K562 (cell line): Measurements from ENCODE around the gene ZMYND8. TPM values are rescaled to one million over a fixed set of nuclear protein-coding genes. Genes with fewer than 3 reads are reported as not detected.
A peak's percentile ranks its signal among the peaks of the same experiment; 100 is the strongest.

Source experiments
- ATAC-seq: fragments of 200-7000 bp; cut with Tn5 transposase; 3 replicates; pipeline ENCODE4 v1.9.1; 2020; ENCODE audit warnings: moderate library complexity
- BruUV-seq: library from RNA; stranded (reverse); fragments of 400-500 nt; replicated peaks from 2 replicates; lab custom pipeline; 2021; lab: Mats Ljungman, UMichigan
- CTCF ChIA-PET: fragments of 300-600 bp; formaldehyde crosslinking; extraction: SDS; loops from one replicate; lab custom pipeline; 2021; ENCODE audit warnings: low intra/inter-chr PET ratio; lab: Yijun Ruan, JAX
- POLR2A ChIA-PET: fragments of 300-600, 350-650 bp; sonication (Branson Sonifier 250); formaldehyde crosslinking; extraction: SDS; loops from one replicate; lab custom pipeline; 2021; ENCODE audit warnings: antibody characterized with exemption, inconsistent platforms; lab: Yijun Ruan, JAX
- DNase-seq, 4 experiments: peaks; one replicate each; pipeline versions ENCODE4 v3.0.0 to v3.0.0-alpha.2; 2011 to 2018; ENCODE audit warnings: low spot score in 3 of 4, mixed read lengths in 3 of 4; ENCODE audit errors: extremely low read depth in 1 of 4
- FAIRE-seq: peaks from 2 replicates; lab custom pipeline; 2011; peaks lifted over from hg19 to GRCh38; lab: Jason Lieb, UNC
- H2AFZ ChIP-seq: 2 replicates; pipeline ENCODE4 v1.6.0; 2011; ENCODE audit warnings: low read depth, low read length, control low read depth, inconsistent platforms
- H3K27ac ChIP-seq: fragments of 200-600 bp; 3 replicates; pipeline ENCODE4 v1.8.0; 2011; ENCODE audit warnings: low read depth, mild to moderate bottlenecking, control low read depth, inconsistent platforms, low read length, moderate library complexity, mixed read lengths; ENCODE audit errors: extremely low read depth
- H3K27me3 ChIP-seq, 2 experiments: fragments of 300-600 bp in 1 of 2; 2 replicates in 1 of 2; 3 replicates in 1 of 2; pipeline versions ENCODE4 v1.6.0 to v1.8.0; 2011; ENCODE audit warnings: inconsistent platforms in 2 of 2, low read length in 2 of 2, mild to moderate bottlenecking in 1 of 2, mixed read lengths in 1 of 2, moderate library complexity in 1 of 2; ENCODE audit not compliant: control insufficient read depth in 2 of 2, insufficient read depth in 2 of 2
- H3K36me3 ChIP-seq: fragments of 300-600 bp; 3 replicates; pipeline ENCODE4 v1.8.0; 2011; ENCODE audit warnings: mild to moderate bottlenecking, low read length, inconsistent platforms; ENCODE audit not compliant: control insufficient read depth, insufficient read depth
- H3K4me1 ChIP-seq, 2 experiments: fragments of 200-600 bp in 1 of 2; replicated peaks in 1 of 2; 2 replicates in 1 of 2; 3 replicates in 1 of 2; pipeline versions ENCODE4 v1.5.1 to v1.8.0; 2011; ENCODE audit warnings: inconsistent platforms in 2 of 2, low read length in 2 of 2, mild to moderate bottlenecking in 1 of 2, mixed read lengths in 1 of 2, moderate library complexity in 1 of 2; ENCODE audit not compliant: control insufficient read depth in 2 of 2, insufficient read depth in 2 of 2
- H3K4me2 ChIP-seq: 2 replicates; pipeline ENCODE4 v1.6.1; 2011; ENCODE audit warnings: low read length, control low read depth, inconsistent platforms, mixed read lengths; ENCODE audit not compliant: insufficient read depth
- H3K4me3 ChIP-seq: fragments of 200-600 bp; sonication (generic), shearing (Covaris generic); 2 replicates; pipeline ENCODE4 v1.5.1; 2016; ENCODE audit warnings: control low read depth, inconsistent platforms
- H3K79me2 ChIP-seq: fragments of 200-600 bp; 3 replicates; pipeline ENCODE4 v1.8.0; 2011; ENCODE audit warnings: low read length, inconsistent platforms; ENCODE audit not compliant: control insufficient read depth, insufficient read depth
- H3K9ac ChIP-seq, 2 experiments: 2 replicates each; pipeline versions ENCODE4 v1.6.0 to v1.6.1; 2011; ENCODE audit warnings: low read depth in 2 of 2, low read length in 2 of 2, control low read depth in 1 of 2, inconsistent platforms in 1 of 2, mild to moderate bottlenecking in 1 of 2, mixed read lengths in 1 of 2; ENCODE audit not compliant: insufficient read depth in 1 of 2
- H3K9me1 ChIP-seq: one replicate; pipeline ENCODE4 v1.6.0; 2011; ENCODE audit warnings: inconsistent platforms, mild to moderate bottlenecking, low read length, moderate library complexity; ENCODE audit not compliant: control insufficient read depth, insufficient read depth
- H3K9me3 ChIP-seq: replicated peaks from 2 replicates; pipeline ENCODE4 v1.5.1; 2011; ENCODE audit warnings: low read depth, low read length, inconsistent platforms; ENCODE audit not compliant: control insufficient read depth, insufficient read depth
- H4K20me1 ChIP-seq: replicated peaks from 2 replicates; pipeline ENCODE4 v1.6.1; 2011; ENCODE audit warnings: low read length, inconsistent platforms, mixed read lengths; ENCODE audit not compliant: control insufficient read depth, insufficient read depth
- POLR2B ChIP-seq: fragments of 450-650 bp; IDR thresholded peaks from 2 replicates; pipeline ENCODE4 v1.6.1; 2018; ENCODE audit warnings: low read depth; ENCODE audit not compliant: partially characterized antibody
- ZBTB11 ChIP-seq, 3 experiments: fragments of 200-800 bp in 1 of 3; fragments of 250-450 bp in 1 of 3; fragments of 450-650 bp in 1 of 3; sonication (Bioruptor Pico) in 1 of 3; sonication (Bioruptor generic) in 1 of 3; formaldehyde crosslinking in 1 of 3; IDR thresholded peaks; 2 replicates each; pipeline versions ENCODE4 v1.6.1 to v1.8.0; 2016 to 2022; ENCODE audit warnings: mild to moderate bottlenecking in 2 of 3, missing genetic modification characterization in 2 of 3, missing compliant biosample characterization in 1 of 3, moderate library complexity in 1 of 3
- WGBS: fragments of 100-300 bp; shearing (Covaris generic); methylation state at CpG from one replicate; pipeline ENCODE4 v1.1.6; 2016; ENCODE audit warnings: low coverage, mixed read lengths; ENCODE audit not compliant: insufficient coverage; ENCODE audit errors: missing lambda C conversion rate; 5-methylcytosine and 5-hydroxymethylcytosine counted together
- in situ Hi-C: fragments of 300-500 bp; cut with MboI; formaldehyde crosslinking; loops from 4 replicates; pipeline ENCODE4 v1.15.0; 2018; ENCODE audit warnings: inconsistent platforms, mixed read lengths
- intact Hi-C: fragments of 100-400 bp; cut with micrococcal nuclease; formaldehyde crosslinking; loops from 2 replicates; pipeline ENCODE4 v1.14.2; 2022
- polyA plus RNA-seq, 8 experiments: library from polyadenylated mRNA; depleted of rRNA in 4 of 8; stranded (reverse) in 5 of 8; unstranded in 3 of 8; fragments of >200 nt; fragmentation: Nextera tagmentation in 2 of 8; fragmentation: Illumina TruSeq in 1 of 8; extraction: Ambion mirVana in 2 of 8; extraction: Trizol in 1 of 8; gene quantifications; 2 replicates each; pipeline versions ENCODE4 v1.2.1 to v1.2.3, GENCODE V29; 2011 to 2014; ENCODE audit warnings: inconsistent platforms in 1 of 8, missing spikeins in 1 of 8
- total RNA-seq, 7 experiments: library from RNA; depleted of rRNA in 6 of 7; stranded (reverse); fragments of >200 nt in 6 of 7; fragmentation: Illumina TruSeq in 2 of 7; extraction: Trizol in 2 of 7; gene quantifications; 2 replicates each; pipeline versions ENCODE4 v1.2.1 to v1.2.3, GENCODE V29; 2011 to 2021; ENCODE audit warnings: low replicate concordance in 1 of 7

ZMYND8 gene
- total and polyA plus RNA-seq, 9 of the 15 experiments (the other 6 are each of a cell fraction or from before 2014, with no cell fraction given): 31.8 to 148 (median 71.9) TPM

DNA sequence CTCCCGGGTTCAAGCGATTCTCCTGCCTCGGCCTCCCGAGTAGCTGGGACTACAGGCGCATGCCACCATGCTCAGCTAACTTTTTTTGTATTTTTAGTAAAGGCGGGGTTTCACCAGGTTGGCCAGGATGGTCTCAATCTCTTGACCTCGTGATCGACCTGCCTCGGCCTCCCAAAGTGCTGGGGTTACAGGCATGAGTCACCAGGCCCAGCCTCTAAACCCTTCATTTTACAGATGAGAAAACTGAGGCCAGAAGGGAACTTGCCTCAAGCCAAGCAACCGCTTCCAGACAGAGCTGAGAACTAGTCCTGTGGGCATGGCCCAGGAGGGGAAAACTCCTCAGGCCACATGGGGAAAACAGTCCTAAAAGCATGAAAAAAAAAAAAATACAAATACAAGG is 47.1 kb downstream of the ZMYND8 start:
- H2AFZ ChIP-seq: no peak overlapping the region
- H3K27me3 ChIP-seq: no peaks in the 10 kb centered on the region
- H3K4me3 ChIP-seq: no peak overlapping the region
- H3K9ac ChIP-seq: no peak overlapping the region
- DNase-seq: no peak
- no peak for FAIRE-seq
- peak in 1 of 3 experiments; percentile 54; a peak in 1 of 6 replicates for TF ChIP-seq ZBTB11 (CRISPR knock-in tag; IDR thresholded peaks at IDR 0.05)
- no peak for TF ChIP-seq POLR2B
- intact Hi-C loops: no loop called here
- no TSS peak for BruUV-seq
- no peaks in the 10 kb centered on the region for H3K9me3 ChIP-seq
- peaks cover 99% of the 10 kb centered on the region for H3K79me2 ChIP-seq
- ATAC-seq: no peak
- H3K4me2 ChIP-seq: no peak overlapping the region
- POLR2A ChIA-PET: interaction anchor here (1.1 kb wide), 1 partner anchor 49 kb away, joined by 3 read pairs; no protein-coding TSS in a partner anchor
- in situ Hi-C loops: loop anchor here (5.0 kb wide), 1 partner anchor 73 kb away; no protein-coding TSS in a partner anchor
- peaks cover 23% of the 10 kb centered on the region for H4K20me1 ChIP-seq
- WGBS: 89% methylated on average over 6 of the region's 10 CpGs
- peaks cover 3% of the 10 kb centered on the region for H3K9me1 ChIP-seq
- peaks cover 5 to 11% of the 10 kb centered on the region in 2 experiments; a peak in 3 of 5 replicates for H3K4me1 ChIP-seq
- peaks cover 89% of the 10 kb centered on the region for H3K36me3 ChIP-seq
- CTCF ChIA-PET: no interaction called here
- no peak overlapping the region for H3K27ac ChIP-seq
